Measurements from ENCODE around the gene SLF1. TPM values are rescaled to one million over a fixed set of nuclear protein-coding genes. Genes with fewer than 3 reads are reported as not detected.
A peak's percentile ranks its signal among the peaks of the same experiment; 100 is the strongest.

The SLF1 gene
- total RNA-seq, 4 donors from 2014 or later, result 3.2 to 13.5 (median 10.9) TPM

DNA sequence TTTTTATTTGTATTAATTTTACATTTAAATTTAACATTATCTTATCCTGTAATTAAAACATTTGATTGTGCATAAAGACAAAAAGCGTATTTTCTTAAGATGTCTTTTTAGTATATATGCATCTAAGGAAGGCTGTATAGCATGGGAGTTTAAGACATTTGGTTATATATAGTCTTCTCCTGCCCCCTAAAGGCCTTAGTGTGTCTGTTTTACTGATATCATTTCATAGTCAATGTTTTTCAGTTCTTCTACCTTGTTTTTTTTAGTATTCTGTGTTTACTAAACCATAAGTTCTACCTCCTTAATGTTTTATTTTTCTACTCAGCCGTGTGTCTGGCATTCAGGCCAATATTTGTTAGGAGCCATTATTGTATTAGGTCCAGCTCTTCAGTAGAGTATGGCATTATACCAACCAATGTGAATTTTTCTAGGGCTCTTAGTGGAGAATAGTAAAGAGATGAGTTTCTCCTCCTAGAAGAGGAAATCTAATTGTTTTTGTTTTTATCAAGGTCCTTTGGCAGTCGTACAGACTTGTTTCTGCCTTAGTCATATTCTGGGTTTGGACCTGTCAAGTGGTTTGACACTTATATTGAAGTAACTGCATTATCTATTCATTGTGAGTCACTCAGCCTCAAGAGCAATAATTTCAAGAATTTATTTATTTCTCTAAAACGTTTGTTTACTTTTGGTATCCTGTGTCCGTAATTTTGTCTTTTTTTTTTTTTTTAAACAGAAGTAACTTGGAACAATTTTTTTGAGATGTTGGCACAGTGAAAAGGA, 74.8 kb downstream of the SLF1 start:
- WGBS, 2 donors (ENCODE audit: low coverage in 1 of 2), result 56 to 60% methylated on average over 5 of the region's 5 CpGs
- no peak for DNase-seq
- Histone ChIP-seq H3K27me3 (no peaks in the 10 kb centered on the region), H3K9me3 (no peaks in the 10 kb centered on the region), H3K4me1 (no peaks in the 10 kb centered on the region), H3K4me3 (no peak overlapping the region), H3K36me3 (peaks cover 0 to 3% (median 0%) of the 10 kb centered on the region in 4 donors), H3K27ac (no peak overlapping the region)
- intact Hi-C loops (cut with DNase I; ENCODE audit: low total_unique reads) (no loop called here), in situ Hi-C loops (cut with MboI; ENCODE audit: low pct_ligation_motif_present in 1 of 4, low pct_unique_long_range_greater_than_20kb in 1 of 4, low sequenced_read_pairs in 3 of 4) (no loop called here)
- TF ChIP-seq, protein P1, sequence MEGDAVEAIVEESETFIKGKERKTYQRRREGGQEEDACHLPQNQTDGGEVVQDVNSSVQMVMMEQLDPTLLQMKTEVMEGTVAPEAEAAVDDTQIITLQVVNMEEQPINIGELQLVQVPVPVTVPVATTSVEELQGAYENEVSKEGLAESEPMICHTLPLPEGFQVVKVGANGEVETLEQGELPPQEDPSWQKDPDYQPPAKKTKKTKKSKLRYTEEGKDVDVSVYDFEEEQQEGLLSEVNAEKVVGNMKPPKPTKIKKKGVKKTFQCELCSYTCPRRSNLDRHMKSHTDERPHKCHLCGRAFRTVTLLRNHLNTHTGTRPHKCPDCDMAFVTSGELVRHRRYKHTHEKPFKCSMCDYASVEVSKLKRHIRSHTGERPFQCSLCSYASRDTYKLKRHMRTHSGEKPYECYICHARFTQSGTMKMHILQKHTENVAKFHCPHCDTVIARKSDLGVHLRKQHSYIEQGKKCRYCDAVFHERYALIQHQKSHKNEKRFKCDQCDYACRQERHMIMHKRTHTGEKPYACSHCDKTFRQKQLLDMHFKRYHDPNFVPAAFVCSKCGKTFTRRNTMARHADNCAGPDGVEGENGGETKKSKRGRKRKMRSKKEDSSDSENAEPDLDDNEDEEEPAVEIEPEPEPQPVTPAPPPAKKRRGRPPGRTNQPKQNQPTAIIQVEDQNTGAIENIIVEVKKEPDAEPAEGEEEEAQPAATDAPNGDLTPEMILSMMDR (IDR thresholded peaks at IDR 0.05), result peak in 4 of 5 experiments; percentile 31 to 47 (median 36)
- no peak for TF ChIP-seq POLR2AphosphoS5 (IDR thresholded peaks at IDR 0.05)

DNA sequence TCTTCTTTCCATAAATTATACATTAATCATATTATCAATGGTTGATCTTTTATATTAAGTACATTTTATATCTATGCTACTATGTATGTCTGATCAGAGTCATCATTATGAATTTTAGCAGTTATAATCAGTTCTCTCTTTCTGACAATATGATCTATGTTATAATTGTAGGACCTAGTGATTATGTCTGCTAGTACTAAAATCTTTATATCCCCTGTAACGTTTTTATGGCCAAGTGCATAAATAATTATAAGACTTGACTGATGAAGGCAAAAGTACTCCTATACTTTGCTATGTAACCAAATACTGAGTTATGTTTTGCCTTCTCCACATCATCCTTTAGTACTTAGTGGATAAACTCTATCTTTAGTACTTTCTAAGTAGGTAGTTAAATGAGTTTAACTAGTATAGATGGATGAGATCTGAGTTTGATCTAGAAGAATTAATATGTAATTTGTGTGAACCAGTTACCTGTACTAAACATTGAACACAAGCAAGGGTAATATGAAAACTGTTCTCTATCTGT, 75.4 kb downstream of the SLF1 start:
- H3K36me3 ChIP-seq, result no peaks in the 10 kb centered on the region
- no peaks in the 10 kb centered on the region for H3K4me1 ChIP-seq
- TF ChIP-seq, protein P1 (IDR thresholded peaks at IDR 0.05), result no peak
- no peak for TF ChIP-seq POLR2A (IDR thresholded peaks at IDR 0.05)
- TF ChIP-seq EP300 (IDR thresholded peaks at IDR 0.05; ENCODE audit: low read depth), result no peak
- TF ChIP-seq POLR2AphosphoS5 (IDR thresholded peaks at IDR 0.05), result no peak
- intact Hi-C loops (cut with DNase I; ENCODE audit: low total_unique reads), result no loop called here
- no peak overlapping the region for H3K4me3 ChIP-seq
- no peaks in the 10 kb centered on the region for H3K9me3 ChIP-seq
- H3K27me3 ChIP-seq, result no peaks in the 10 kb centered on the region
- in situ Hi-C loops (cut with MboI; ENCODE audit: low pct_ligation_motif_present in 1 of 4, low pct_unique_long_range_greater_than_20kb in 1 of 4, low sequenced_read_pairs in 3 of 4), result no loop called here
- no peak overlapping the region for H3K27ac ChIP-seq
- DNase-seq, result no peak
- 40 to 44% methylated on average over 1 of the region's 1 CpG for WGBS, 2 donors (ENCODE audit: low coverage in 1 of 2)

DNA sequence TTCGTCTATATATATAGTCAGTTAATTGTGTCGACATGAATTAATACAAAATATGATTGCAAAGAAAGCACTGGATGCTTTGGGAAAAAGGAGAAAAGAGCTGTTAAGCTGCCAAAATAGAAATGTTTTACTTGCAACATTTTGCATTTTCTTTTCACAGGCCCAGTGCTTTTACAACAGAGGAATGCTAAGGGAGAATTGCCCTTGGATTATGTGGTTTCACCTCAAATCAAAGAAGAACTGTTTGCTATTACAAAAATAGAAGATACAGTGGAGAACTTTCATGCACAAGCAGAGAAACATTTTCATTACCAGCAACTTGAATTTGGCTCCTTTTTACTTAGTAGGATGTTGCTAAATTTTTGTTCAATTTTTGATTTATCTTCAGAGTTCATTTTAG, 76.2 kb downstream of the SLF1 start:
- H3K27ac ChIP-seq, result no peak overlapping the region
- WGBS, 2 donors (ENCODE audit: low coverage in 1 of 2), result 97% methylated on average over 2 of the region's 2 CpGs
- in situ Hi-C loops (cut with MboI; ENCODE audit: low pct_ligation_motif_present in 1 of 4, low pct_unique_long_range_greater_than_20kb in 1 of 4, low sequenced_read_pairs in 3 of 4) (no loop called here), intact Hi-C loops (cut with DNase I; ENCODE audit: low total_unique reads) (no loop called here)
- no peak overlapping the region for H3K4me3 ChIP-seq
- H3K4me1 ChIP-seq, result no peaks in the 10 kb centered on the region
- TF ChIP-seq POLR2AphosphoS5 (IDR thresholded peaks at IDR 0.05), result no peak
- TF ChIP-seq POLR2A (IDR thresholded peaks at IDR 0.05), result no peak
- TF ChIP-seq EP300 (IDR thresholded peaks at IDR 0.05; ENCODE audit: low read depth), result no peak
- TF ChIP-seq, protein P1 (IDR thresholded peaks at IDR 0.05), result no peak
- H3K9me3 ChIP-seq, result no peaks in the 10 kb centered on the region
- H3K36me3 ChIP-seq, result no peaks in the 10 kb centered on the region
- DNase-seq, result no peak
- H3K27me3 ChIP-seq, result no peaks in the 10 kb centered on the region

DNA sequence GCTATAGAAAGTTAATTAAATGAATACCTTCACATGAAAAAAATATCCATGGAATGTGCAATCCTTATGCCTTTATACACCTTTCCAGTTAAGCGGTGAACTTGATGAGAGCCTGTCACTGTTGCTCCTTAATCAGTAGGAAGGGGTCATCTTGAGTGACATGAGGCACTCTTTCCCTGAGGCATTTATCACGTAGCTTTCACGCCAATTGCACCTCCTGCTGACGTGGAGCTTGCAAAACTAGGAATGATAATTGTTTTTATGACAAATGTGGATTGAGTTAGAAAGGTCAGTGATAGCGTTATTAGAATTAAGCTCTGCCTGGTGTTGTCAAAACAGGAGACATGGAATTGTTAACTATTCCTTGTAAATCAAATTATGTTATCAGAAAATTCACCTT, 79.7 kb downstream of the SLF1 start:
- intact Hi-C loops (cut with DNase I; ENCODE audit: low total_unique reads), result no loop called here
- Histone ChIP-seq H3K9me3 (no peaks in the 10 kb centered on the region), H3K27me3 (no peaks in the 10 kb centered on the region), H3K4me1 (no peaks in the 10 kb centered on the region), H3K36me3 (no peaks in the 10 kb centered on the region), H3K27ac (no peak overlapping the region), H3K4me3 (no peak overlapping the region)
- TF ChIP-seq POLR2A (IDR thresholded peaks at IDR 0.05), result no peak
- TF ChIP-seq POLR2AphosphoS5 (IDR thresholded peaks at IDR 0.05), result no peak
- TF ChIP-seq, protein P1 (IDR thresholded peaks at IDR 0.05), result no peak
- TF ChIP-seq EP300 (IDR thresholded peaks at IDR 0.05; ENCODE audit: low read depth), result no peak
- no peak for DNase-seq
- in situ Hi-C loops (cut with MboI; ENCODE audit: low pct_ligation_motif_present in 1 of 4, low pct_unique_long_range_greater_than_20kb in 1 of 4, low sequenced_read_pairs in 3 of 4), result no loop called here
- 89% methylated on average over 5 of the region's 5 CpGs for WGBS, 2 donors (ENCODE audit: low coverage in 1 of 2)
